Neuronal stem cell (in vitro differentiated cells): ENCODE measurements around the gene TCERG1.
"Not testable (repeated sequence)": the region's sequence is repeated elsewhere in the genome, so short reads cannot be mapped to it uniquely, and the experiment has no call there.

Experiments used
- DNase-seq: peaks from one replicate; pipeline ENCODE4 v3.0.0-alpha.2; 2013; ENCODE audit warnings: low spot score
- H2AFZ ChIP-seq: one replicate; pipeline ENCODE4 v1.6.1; 2013; ENCODE audit warnings: mild to moderate bottlenecking, low read length, inconsistent platforms
- H2AK5ac ChIP-seq: 2 replicates; pipeline ENCODE4 v1.6.1; 2013; ENCODE audit warnings: low read depth, mild to moderate bottlenecking, inconsistent platforms, low read length, moderate library complexity, mixed read lengths
- H2BK120ac ChIP-seq: 2 replicates; pipeline ENCODE4 v1.6.1; 2013; ENCODE audit warnings: low read depth, mild to moderate bottlenecking, inconsistent platforms, low read length, moderate library complexity, mixed read lengths
- H2BK12ac ChIP-seq: one replicate; pipeline ENCODE4 v1.6.1; 2013; ENCODE audit warnings: low read length, inconsistent platforms
- H2BK15ac ChIP-seq: 2 replicates; pipeline ENCODE4 v1.6.1; 2013; ENCODE audit warnings: mild to moderate bottlenecking, low read length, inconsistent platforms, mixed read lengths
- H2BK5ac ChIP-seq: one replicate; pipeline ENCODE4 v1.6.1; 2013; ENCODE audit warnings: inconsistent platforms, mild to moderate bottlenecking, low read length, moderate library complexity
- H3K14ac ChIP-seq: one replicate; pipeline ENCODE4 v1.6.1; 2013; ENCODE audit warnings: low read length, inconsistent platforms
- H3K18ac ChIP-seq: 2 replicates; pipeline ENCODE4 v1.6.1; 2013; ENCODE audit warnings: low read length, inconsistent platforms
- H3K23ac ChIP-seq: 2 replicates; pipeline ENCODE4 v1.6.1; 2013; ENCODE audit warnings: low read depth, mild to moderate bottlenecking, mixed read lengths, low read length, inconsistent platforms; ENCODE audit not compliant: poor library complexity
- H3K27ac ChIP-seq: replicated peaks from 3 replicates; pipeline ENCODE4 v1.5.1; 2013; ENCODE audit warnings: low read length, inconsistent platforms
- H3K27me3 ChIP-seq, 3 experiments: 2 replicates each; pipeline ENCODE4 v1.6.1; 2013; ENCODE audit warnings: low read length in 3 of 3, mild to moderate bottlenecking in 2 of 3, inconsistent platforms in 1 of 3, low read depth in 1 of 3, mixed read lengths in 1 of 3, moderate library complexity in 1 of 3; ENCODE audit not compliant: control insufficient read depth in 3 of 3, insufficient read depth in 3 of 3
- H3K36me3 ChIP-seq, 2 donors: replicated peaks in 1 of 2; 2 replicates each; pipeline ENCODE4 v1.6.1; 2013; ENCODE audit warnings: low read length in 2 of 2; ENCODE audit not compliant: control insufficient read depth in 2 of 2, insufficient read depth in 2 of 2
- H3K4ac ChIP-seq: 2 replicates; pipeline ENCODE4 v1.6.1; 2013; ENCODE audit warnings: inconsistent platforms, mild to moderate bottlenecking, low read length, moderate library complexity
- H3K4me1 ChIP-seq, 2 donors: 1 replicate in 1 of 2; 2 replicates in 1 of 2; pipeline ENCODE4 v1.6.1; 2013; ENCODE audit warnings: low read length in 2 of 2, low read depth in 1 of 2; ENCODE audit not compliant: control insufficient read depth in 2 of 2, insufficient read depth in 1 of 2
- H3K4me2 ChIP-seq: one replicate; pipeline ENCODE4 v1.6.1; 2013; ENCODE audit warnings: mild to moderate bottlenecking, low read length, inconsistent platforms; ENCODE audit not compliant: insufficient read depth, poor library complexity, severe bottlenecking
- H3K4me3 ChIP-seq, 2 donors: 2 replicates each; pipeline ENCODE4 v1.5.1; 2013; ENCODE audit warnings: low read length in 2 of 2, mild to moderate bottlenecking in 2 of 2, inconsistent platforms in 1 of 2, moderate library complexity in 1 of 2
- H3K79me1 ChIP-seq: one replicate; pipeline ENCODE4 v1.6.1; 2013; ENCODE audit warnings: low read depth, mild to moderate bottlenecking, inconsistent platforms, low read length, moderate library complexity
- H3K9ac ChIP-seq: one replicate; pipeline ENCODE4 v1.6.1; 2013; ENCODE audit warnings: mild to moderate bottlenecking, low read depth, low read length, inconsistent platforms; ENCODE audit not compliant: poor library complexity
- H3K9me3 ChIP-seq, 2 donors: replicated peaks in 1 of 2; 2 replicates each; pipeline versions ENCODE3 to v1.6.1; 2013; ENCODE audit warnings: low read length in 2 of 2, mild to moderate bottlenecking in 2 of 2, inconsistent platforms in 1 of 2, low read depth in 1 of 2, mixed read lengths in 1 of 2, moderate library complexity in 1 of 2; ENCODE audit not compliant: control insufficient read depth in 2 of 2, insufficient read depth in 1 of 2
- H4K8ac ChIP-seq: one replicate; pipeline ENCODE4 v1.6.1; 2013; ENCODE audit warnings: low read depth, mild to moderate bottlenecking, inconsistent platforms, low read length, moderate library complexity
- H4K91ac ChIP-seq: one replicate; pipeline ENCODE4 v1.6.1; 2013; ENCODE audit warnings: low read length, low read depth, mild to moderate bottlenecking, inconsistent platforms; ENCODE audit not compliant: poor library complexity
- WGBS, 2 donors: extraction: QIAGEN DNeasy Blood & Tissue Kit; methylation state at CpG; one replicate each; pipeline ENCODE4 v1.1.7; 2013; ENCODE audit warnings: missing lambda C conversion rate in 2 of 2, mixed read lengths in 1 of 2; ENCODE audit not compliant: insufficient read length in 2 of 2, insufficient replicate concordance in 1 of 2; ENCODE audit errors: extremely low coverage in 2 of 2; 5-methylcytosine and 5-hydroxymethylcytosine counted together

Gene TCERG1

GRCh38 chr5:146549615-146550014, 102.5 kb downstream of the TCERG1 start:
- Histone ChIP-seq H3K27me3 (no peaks in the 10 kb centered on the region), H2AK5ac (no peak overlapping the region), H4K8ac (no peak overlapping the region), H2BK5ac (no peak overlapping the region), H3K9me3 (no peaks in the 10 kb centered on the region), H3K14ac (no peak overlapping the region), H2BK120ac (no peak overlapping the region), H3K4me2 (no peak overlapping the region), H3K18ac (peak overlapping the region; percentile 32), H3K4me3 (no peak overlapping the region), H2BK15ac (no peak overlapping the region), H4K91ac (no peak overlapping the region), H3K4me1 (no peaks in the 10 kb centered on the region), H3K23ac (no peak overlapping the region), H2BK12ac (no peak overlapping the region), H3K4ac (no peak overlapping the region), H3K27ac (no peak overlapping the region), H3K9ac (no peak overlapping the region), H3K79me1 (no peaks in the 10 kb centered on the region), H2AFZ (no peak overlapping the region), H3K36me3 (no peaks in the 10 kb centered on the region)
- no peak for DNase-seq

DNA sequence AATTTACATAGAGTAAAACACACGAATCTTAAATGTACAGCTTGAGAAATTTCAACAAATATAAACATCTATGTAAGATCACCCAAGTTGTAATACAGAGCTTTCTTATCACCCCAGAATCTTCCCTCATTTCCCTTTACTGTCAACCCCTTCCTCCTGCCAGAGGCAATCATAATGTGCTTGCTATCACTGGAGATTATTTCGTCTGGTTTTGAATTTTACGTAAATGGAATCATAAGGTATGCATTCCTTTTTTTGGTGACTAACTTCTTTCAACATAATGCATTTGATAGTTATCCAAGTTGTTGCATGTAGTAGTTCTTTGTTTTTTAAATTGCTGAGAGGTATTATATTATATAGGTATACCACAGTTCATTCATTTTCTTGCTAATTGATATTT, 106.3 kb downstream of the TCERG1 start:
- Histone ChIP-seq H3K18ac (no peak overlapping the region), H3K27me3 (no peaks in the 10 kb centered on the region), H3K36me3 (no peaks in the 10 kb centered on the region), H3K4ac (no peak overlapping the region), H2AK5ac (no peak overlapping the region), H2BK12ac (no peak overlapping the region), H2AFZ (no peak overlapping the region), H3K9ac (no peak overlapping the region), H2BK15ac (no peak overlapping the region), H3K4me1 (no peaks in the 10 kb centered on the region), H4K8ac (no peak overlapping the region), H2BK120ac (no peak overlapping the region), H3K4me2 (no peak overlapping the region), H3K23ac (no peak overlapping the region), H3K14ac (no peak overlapping the region), H3K9me3 (peaks cover 0 to 5% of the 10 kb centered on the region in 2 donors), H3K4me3 (no peak overlapping the region), H4K91ac (no peak overlapping the region), H3K27ac (no peak overlapping the region), H2BK5ac (no peak overlapping the region), H3K79me1 (peaks cover 2% of the 10 kb centered on the region)
- no peak for DNase-seq
- WGBS, 2 donors, result no CpG with 5 or more reads among the region's 3 CpGs

DNA sequence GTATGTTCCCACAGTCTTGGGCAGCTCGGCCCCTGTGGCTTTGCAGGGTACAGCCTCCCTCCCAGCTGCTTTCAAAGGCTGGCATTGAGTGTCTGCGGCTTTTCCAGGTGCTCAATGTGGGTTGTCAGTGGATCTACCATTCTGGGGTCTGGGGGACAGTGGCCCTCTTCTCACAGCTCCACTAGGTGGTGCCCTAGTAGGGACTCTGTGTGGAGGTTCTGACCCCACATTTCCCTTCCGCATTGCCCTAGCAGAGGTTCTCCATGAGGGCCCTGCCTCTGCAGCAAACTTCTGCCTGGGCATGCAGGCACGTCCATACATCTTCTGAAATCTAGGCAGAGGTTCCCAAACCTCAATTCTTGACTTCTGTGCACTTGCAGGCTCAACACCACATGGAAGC, 109.8 kb downstream of the TCERG1 start:
- H3K27me3 ChIP-seq, H4K91ac ChIP-seq, H2AK5ac ChIP-seq, H3K36me3 ChIP-seq, H3K14ac ChIP-seq, H2BK15ac ChIP-seq, H2BK5ac ChIP-seq, H3K9ac ChIP-seq, DNase-seq, H4K8ac ChIP-seq, H3K23ac ChIP-seq, H2BK120ac ChIP-seq, H3K27ac ChIP-seq, H3K4me2 ChIP-seq, H3K9me3 ChIP-seq, H2BK12ac ChIP-seq, H2AFZ ChIP-seq, H3K4me3 ChIP-seq, H3K4ac ChIP-seq, H3K4me1 ChIP-seq, H3K79me1 ChIP-seq: not testable (repeated sequence)
- H3K18ac ChIP-seq, result peak overlapping the region; percentile 64
- no CpG with 5 or more reads among the region's 4 CpGs for WGBS, 2 donors

- Histone ChIP-seq H3K9ac (no peak overlapping the region), H4K8ac (no peak overlapping the region), H3K4ac (no peak overlapping the region), H3K9me3 (peaks cover 0 to 5% of the 10 kb centered on the region in 2 donors), H3K36me3 (no peaks in the 10 kb centered on the region), H3K23ac (no peak overlapping the region), H3K18ac (no peak overlapping the region), H3K4me2 (no peak overlapping the region), H2BK12ac (no peak overlapping the region), H3K27ac (peak overlapping the region; percentile 26), H2BK15ac (no peak overlapping the region), H4K91ac (no peak overlapping the region), H2AFZ (no peak overlapping the region), H2AK5ac (no peak overlapping the region), H3K4me3 (no peak overlapping the region), H3K14ac (no peak overlapping the region), H3K4me1 (peaks cover 3 to 5% of the 10 kb centered on the region in 2 donors), H3K79me1 (peaks cover 2% of the 10 kb centered on the region), H2BK5ac (no peak overlapping the region), H3K27me3 (no peaks in the 10 kb centered on the region), H2BK120ac (no peak overlapping the region)
- no CpG with 5 or more reads among the region's 3 CpGs for WGBS, 2 donors
- DNase-seq, result no peak
Observed at GRCh38 chr5:146560205-146560812, 113.2 kb downstream of the TCERG1 start.
